Inferior parietal cortex (tissue), 1 donor: ENCODE results near the gene PLCD1.

Experiments
- DNase-seq: peaks from one replicate; pipeline ENCODE4 v3.0.0-alpha.2; 2016; ENCODE audit errors: extremely low spot score

Gene PLCD1

GRCh38 chr3:37964146-37964545 lies 65.3 kb downstream of the PLCD1 start:
- no peak for DNase-seq

- no peak for DNase-seq
These were observed 65.8 kb downstream of the PLCD1 start for GRCh38 chr3:37963635-37964034.

- DNase-seq = no peak
These were observed 66.4 kb downstream of the PLCD1 start for GRCh38 chr3:37963016-37963415.

GRCh38 chr3:37961622-37962431 lies 67.6 kb downstream of the PLCD1 start:
- DNase-seq = no peak

GRCh38 chr3:37957539-37957936 lies 71.9 kb downstream of the PLCD1 start:
- no peak for DNase-seq
